ENCODE results near the gene NRCAM.

The NRCAM gene

GRCh38 chr7:108385834-108386422 is 70.3 kb downstream of the NRCAM start:
- no peaks in the 10 kb centered on the region for H3K27me3 ChIP-seq (ENCODE audit: control insufficient read depth in 1 of 2, insufficient read depth in 2 of 2, low read length in 2 of 2)
- H3K9me3 ChIP-seq (ENCODE audit: low read length) = no peaks in the 10 kb centered on the region
- H3K4me1 ChIP-seq (ENCODE audit: insufficient read depth, low read length) = no peaks in the 10 kb centered on the region
- no peak overlapping the region for H3K27ac ChIP-seq (ENCODE audit: low read depth, low read length)
- H3K9ac ChIP-seq (ENCODE audit: low read length) = no peak overlapping the region
- no peaks in the 10 kb centered on the region for H3K36me3 ChIP-seq (ENCODE audit: insufficient read depth, low read length)
- H3K4me3 ChIP-seq (ENCODE audit: low read depth in 1 of 2, low read length in 2 of 2) = no peak overlapping the region

- Histone ChIP-seq H3K36me3 (ENCODE audit: insufficient read depth, low read length) (no peaks in the 10 kb centered on the region), H3K27me3 (ENCODE audit: control insufficient read depth in 1 of 2, insufficient read depth in 2 of 2, low read length in 2 of 2) (no peaks in the 10 kb centered on the region), H3K4me3 (ENCODE audit: low read depth in 1 of 2, low read length in 2 of 2) (no peak overlapping the region), H3K9me3 (ENCODE audit: low read length) (no peaks in the 10 kb centered on the region), H3K27ac (ENCODE audit: low read depth, low read length) (no peak overlapping the region), H3K4me1 (ENCODE audit: insufficient read depth, low read length) (no peaks in the 10 kb centered on the region), H3K9ac (ENCODE audit: low read length) (no peak overlapping the region)
Observed at GRCh38 chr7:108384716-108385483, 71.3 kb downstream of the NRCAM start.

- Histone ChIP-seq H3K27me3 (ENCODE audit: control insufficient read depth in 1 of 2, insufficient read depth in 2 of 2, low read length in 2 of 2) (no peaks in the 10 kb centered on the region), H3K27ac (ENCODE audit: low read depth, low read length) (no peak overlapping the region), H3K9me3 (ENCODE audit: low read length) (no peaks in the 10 kb centered on the region), H3K36me3 (ENCODE audit: insufficient read depth, low read length) (no peaks in the 10 kb centered on the region), H3K9ac (ENCODE audit: low read length) (no peak overlapping the region), H3K4me3 (ENCODE audit: low read depth in 1 of 2, low read length in 2 of 2) (no peak overlapping the region), H3K4me1 (ENCODE audit: insufficient read depth, low read length) (no peaks in the 10 kb centered on the region)
Observed at GRCh38 chr7:108382932-108383331, 73.3 kb downstream of the NRCAM start.

- Histone ChIP-seq H3K9ac (ENCODE audit: low read length) (no peak overlapping the region), H3K4me1 (ENCODE audit: insufficient read depth, low read length) (no peaks in the 10 kb centered on the region), H3K27me3 (ENCODE audit: control insufficient read depth in 1 of 2, insufficient read depth in 2 of 2, low read length in 2 of 2) (no peaks in the 10 kb centered on the region), H3K36me3 (ENCODE audit: insufficient read depth, low read length) (no peaks in the 10 kb centered on the region), H3K27ac (ENCODE audit: low read depth, low read length) (no peak overlapping the region), H3K4me3 (ENCODE audit: low read depth in 1 of 2, low read length in 2 of 2) (no peak overlapping the region), H3K9me3 (ENCODE audit: low read length) (no peaks in the 10 kb centered on the region)
Observed at GRCh38 chr7:108380517-108380916, 75.7 kb downstream of the NRCAM start.

GRCh38 chr7:108376206-108376605 is 80.0 kb downstream of the NRCAM start:
- H3K4me1 ChIP-seq (ENCODE audit: insufficient read depth, low read length) = no peaks in the 10 kb centered on the region
- no peaks in the 10 kb centered on the region for H3K36me3 ChIP-seq (ENCODE audit: insufficient read depth, low read length)
- H3K27ac ChIP-seq (ENCODE audit: low read depth, low read length) = no peak overlapping the region
- H3K9me3 ChIP-seq (ENCODE audit: low read length) = no peaks in the 10 kb centered on the region
- no peaks in the 10 kb centered on the region for H3K27me3 ChIP-seq (ENCODE audit: control insufficient read depth in 1 of 2, insufficient read depth in 2 of 2, low read length in 2 of 2)
- no peak overlapping the region for H3K9ac ChIP-seq (ENCODE audit: low read length)
- H3K4me3 ChIP-seq (ENCODE audit: low read depth in 1 of 2, low read length in 2 of 2) = no peak overlapping the region

GRCh38 chr7:108375668-108376067 is 80.6 kb downstream of the NRCAM start:
- H3K27ac ChIP-seq (ENCODE audit: low read depth, low read length) = no peak overlapping the region
- no peaks in the 10 kb centered on the region for H3K27me3 ChIP-seq (ENCODE audit: control insufficient read depth in 1 of 2, insufficient read depth in 2 of 2, low read length in 2 of 2)
- no peaks in the 10 kb centered on the region for H3K9me3 ChIP-seq (ENCODE audit: low read length)
- no peaks in the 10 kb centered on the region for H3K4me1 ChIP-seq (ENCODE audit: insufficient read depth, low read length)
- H3K36me3 ChIP-seq (ENCODE audit: insufficient read depth, low read length) = no peaks in the 10 kb centered on the region
- H3K4me3 ChIP-seq (ENCODE audit: low read depth in 1 of 2, low read length in 2 of 2) = no peak overlapping the region
- no peak overlapping the region for H3K9ac ChIP-seq (ENCODE audit: low read length)

- H3K27me3 ChIP-seq (ENCODE audit: control insufficient read depth in 1 of 2, insufficient read depth in 2 of 2, low read length in 2 of 2) = no peaks in the 10 kb centered on the region
- no peak overlapping the region for H3K4me3 ChIP-seq (ENCODE audit: low read depth in 1 of 2, low read length in 2 of 2)
- no peak overlapping the region for H3K27ac ChIP-seq (ENCODE audit: low read depth, low read length)
- H3K4me1 ChIP-seq (ENCODE audit: insufficient read depth, low read length) = no peaks in the 10 kb centered on the region
- H3K9me3 ChIP-seq (ENCODE audit: low read length) = no peaks in the 10 kb centered on the region
- no peaks in the 10 kb centered on the region for H3K36me3 ChIP-seq (ENCODE audit: insufficient read depth, low read length)
- H3K9ac ChIP-seq (ENCODE audit: low read length) = no peak overlapping the region
Observed at GRCh38 chr7:108374899-108375298, 81.3 kb downstream of the NRCAM start.

GRCh38 chr7:108372618-108373017 is 83.6 kb downstream of the NRCAM start:
- no peaks in the 10 kb centered on the region for H3K4me1 ChIP-seq (ENCODE audit: insufficient read depth, low read length)
- no peak overlapping the region for H3K4me3 ChIP-seq (ENCODE audit: low read depth in 1 of 2, low read length in 2 of 2)
- no peak overlapping the region for H3K9ac ChIP-seq (ENCODE audit: low read length)
- no peak overlapping the region for H3K27ac ChIP-seq (ENCODE audit: low read depth, low read length)
- H3K9me3 ChIP-seq (ENCODE audit: low read length) = no peaks in the 10 kb centered on the region
- H3K36me3 ChIP-seq (ENCODE audit: insufficient read depth, low read length) = no peaks in the 10 kb centered on the region
- no peaks in the 10 kb centered on the region for H3K27me3 ChIP-seq (ENCODE audit: control insufficient read depth in 1 of 2, insufficient read depth in 2 of 2, low read length in 2 of 2)

- Histone ChIP-seq H3K4me3 (ENCODE audit: low read depth in 1 of 2, low read length in 2 of 2) (no peak overlapping the region), H3K27me3 (ENCODE audit: control insufficient read depth in 1 of 2, insufficient read depth in 2 of 2, low read length in 2 of 2) (no peaks in the 10 kb centered on the region), H3K36me3 (ENCODE audit: insufficient read depth, low read length) (no peaks in the 10 kb centered on the region), H3K9ac (ENCODE audit: low read length) (no peak overlapping the region), H3K4me1 (ENCODE audit: insufficient read depth, low read length) (no peaks in the 10 kb centered on the region), H3K9me3 (ENCODE audit: low read length) (no peaks in the 10 kb centered on the region), H3K27ac (ENCODE audit: low read depth, low read length) (no peak overlapping the region)
Observed at GRCh38 chr7:108370616-108371015, 85.6 kb downstream of the NRCAM start.

GRCh38 chr7:108368466-108368865 is 87.8 kb downstream of the NRCAM start:
- H3K9me3 ChIP-seq (ENCODE audit: low read length) = no peaks in the 10 kb centered on the region
- H3K27ac ChIP-seq (ENCODE audit: low read depth, low read length) = no peak overlapping the region
- H3K9ac ChIP-seq (ENCODE audit: low read length) = no peak overlapping the region
- no peak overlapping the region for H3K4me3 ChIP-seq (ENCODE audit: low read depth in 1 of 2, low read length in 2 of 2)
- no peaks in the 10 kb centered on the region for H3K36me3 ChIP-seq (ENCODE audit: insufficient read depth, low read length)
- no peaks in the 10 kb centered on the region for H3K27me3 ChIP-seq (ENCODE audit: control insufficient read depth in 1 of 2, insufficient read depth in 2 of 2, low read length in 2 of 2)
- H3K4me1 ChIP-seq (ENCODE audit: insufficient read depth, low read length) = no peaks in the 10 kb centered on the region

GRCh38 chr7:108367946-108368345 is 88.3 kb downstream of the NRCAM start:
- H3K9ac ChIP-seq (ENCODE audit: low read length) = no peak overlapping the region
- no peaks in the 10 kb centered on the region for H3K4me1 ChIP-seq (ENCODE audit: insufficient read depth, low read length)
- H3K9me3 ChIP-seq (ENCODE audit: low read length) = no peaks in the 10 kb centered on the region
- no peaks in the 10 kb centered on the region for H3K27me3 ChIP-seq (ENCODE audit: control insufficient read depth in 1 of 2, insufficient read depth in 2 of 2, low read length in 2 of 2)
- no peak overlapping the region for H3K4me3 ChIP-seq (ENCODE audit: low read depth in 1 of 2, low read length in 2 of 2)
- H3K36me3 ChIP-seq (ENCODE audit: insufficient read depth, low read length) = no peaks in the 10 kb centered on the region
- no peak overlapping the region for H3K27ac ChIP-seq (ENCODE audit: low read depth, low read length)

- Histone ChIP-seq H3K9me3 (ENCODE audit: low read length) (no peaks in the 10 kb centered on the region), H3K4me3 (ENCODE audit: low read depth in 1 of 2, low read length in 2 of 2) (no peak overlapping the region), H3K27ac (ENCODE audit: low read depth, low read length) (no peak overlapping the region), H3K9ac (ENCODE audit: low read length) (no peak overlapping the region), H3K4me1 (ENCODE audit: insufficient read depth, low read length) (no peaks in the 10 kb centered on the region), H3K27me3 (ENCODE audit: control insufficient read depth in 1 of 2, insufficient read depth in 2 of 2, low read length in 2 of 2) (no peaks in the 10 kb centered on the region), H3K36me3 (ENCODE audit: insufficient read depth, low read length) (no peaks in the 10 kb centered on the region)
Observed at GRCh38 chr7:108367314-108367713, 88.9 kb downstream of the NRCAM start.
